LNCAP (cell line): Measurements from ENCODE around the gene CAPN2.

ENCODE experiments used
- CTCF ChIP-seq: fragments of 450-650 bp; IDR thresholded peaks from 2 replicates; pipeline ENCODE4 v1.5.1; 2017; ENCODE audit warnings: mild to moderate bottlenecking

Gene CAPN2

GRCh38 chr1:223820515-223820858 is 108.1 kb downstream of the CAPN2 start:
- TF ChIP-seq CTCF = no peak

DNA sequence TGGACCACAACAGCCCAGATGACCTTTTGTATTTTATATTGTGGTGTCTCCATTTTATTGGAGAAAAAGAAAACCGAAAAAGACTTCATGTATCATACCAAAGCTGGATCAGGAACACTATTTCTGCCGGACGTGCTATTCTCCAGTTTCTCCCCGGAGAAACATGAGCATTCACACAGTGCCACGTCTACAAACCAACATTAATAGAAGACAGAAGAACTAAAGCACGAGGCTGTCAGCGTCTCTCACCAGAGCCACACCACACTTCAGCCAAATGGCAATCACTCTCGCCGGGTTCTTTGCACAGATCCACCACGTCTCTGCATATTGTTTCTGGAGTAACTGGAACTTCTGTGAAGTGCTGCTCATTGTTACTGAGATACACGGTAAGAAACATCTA is 108.6 kb downstream of the CAPN2 start:
- no peak for TF ChIP-seq CTCF

DNA sequence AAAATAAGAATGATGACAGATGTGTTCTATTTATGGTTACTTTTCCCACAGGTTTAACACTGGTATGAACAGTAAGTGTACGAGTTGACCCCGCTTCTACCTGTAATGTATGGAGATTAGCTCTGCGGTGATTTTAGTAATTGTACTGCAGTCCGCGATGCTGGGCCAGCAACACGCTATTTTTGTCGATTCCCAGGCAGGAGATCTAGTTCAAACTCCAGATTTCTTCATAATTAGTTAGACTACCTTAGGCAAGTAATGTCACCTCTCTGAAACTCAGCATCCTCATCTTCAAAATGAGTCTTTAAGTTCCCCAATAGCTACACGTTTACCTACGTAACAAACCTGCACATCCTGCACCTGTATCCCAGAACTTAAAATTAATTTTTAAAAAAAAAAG is 111.9 kb downstream of the CAPN2 start:
- no peak for TF ChIP-seq CTCF

GRCh38 chr1:223824712-223825111 is 112.4 kb downstream of the CAPN2 start:
- no peak for TF ChIP-seq CTCF
